ENCODE results near the gene ANKRD29.
A peak's percentile ranks its signal among the peaks of the same experiment; 100 is the strongest.

ANKRD29 gene

DNA sequence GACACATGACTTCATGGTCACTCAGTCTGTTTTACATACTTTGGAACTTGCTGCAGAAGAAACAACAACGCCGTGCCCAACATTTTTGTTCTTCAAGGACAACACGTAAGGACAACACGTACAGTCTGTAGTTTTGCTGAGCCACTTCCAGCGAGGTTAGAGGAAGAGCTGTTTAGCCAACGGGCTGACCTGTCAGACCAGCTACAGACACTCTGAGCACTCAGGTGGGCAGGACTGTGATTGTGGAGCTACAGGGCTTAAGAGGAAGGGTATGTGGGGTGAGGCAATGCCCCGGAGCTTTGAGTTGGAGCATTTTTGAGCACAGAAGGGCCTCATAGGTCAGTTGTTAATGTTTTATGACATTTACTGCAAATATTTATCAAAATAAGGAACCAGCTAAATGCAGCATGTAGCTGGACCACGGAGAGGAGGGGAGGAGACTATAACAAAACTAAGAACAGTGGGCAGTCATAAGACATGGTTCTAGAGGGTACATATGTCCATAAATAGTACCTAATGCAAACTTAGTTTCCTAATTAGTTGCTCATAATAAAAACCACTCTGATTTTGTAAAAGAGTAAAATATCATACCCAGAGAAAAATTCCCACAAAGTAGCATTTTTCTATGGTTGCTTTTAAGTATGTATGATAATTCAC lies 50.1 kb downstream of the ANKRD29 start:
- no peak for DNase-seq

- no peak for DNase-seq
Observed at GRCh38 chr18:23609390-23610023, 53.2 kb downstream of the ANKRD29 start.

- DNase-seq: no peak
Observed at GRCh38 chr18:23608211-23608610, 54.5 kb downstream of the ANKRD29 start.

DNA sequence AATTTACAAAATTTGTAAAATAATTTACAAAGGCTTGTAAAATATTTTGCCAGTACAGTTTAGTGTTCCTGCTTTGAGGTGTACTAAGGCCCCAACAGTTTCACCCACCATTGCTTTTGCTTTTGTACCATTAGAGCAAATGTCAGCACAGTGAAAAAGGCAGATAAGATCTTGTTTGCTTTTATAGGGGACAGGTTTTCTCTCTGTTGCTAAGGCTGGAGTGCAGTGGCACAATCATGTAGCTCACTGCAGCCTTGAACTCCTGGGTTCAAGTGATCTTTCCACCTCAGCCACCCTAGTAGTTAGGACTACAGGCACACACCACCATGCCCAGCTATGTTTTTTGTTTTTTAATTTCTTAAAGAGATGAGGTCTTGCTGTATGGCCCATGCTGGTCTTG lies 56.8 kb downstream of the ANKRD29 start:
- DNase-seq: no peak

GRCh38 chr18:23599809-23600208 lies 62.9 kb downstream of the ANKRD29 start:
- DNase-seq: no peak

DNA sequence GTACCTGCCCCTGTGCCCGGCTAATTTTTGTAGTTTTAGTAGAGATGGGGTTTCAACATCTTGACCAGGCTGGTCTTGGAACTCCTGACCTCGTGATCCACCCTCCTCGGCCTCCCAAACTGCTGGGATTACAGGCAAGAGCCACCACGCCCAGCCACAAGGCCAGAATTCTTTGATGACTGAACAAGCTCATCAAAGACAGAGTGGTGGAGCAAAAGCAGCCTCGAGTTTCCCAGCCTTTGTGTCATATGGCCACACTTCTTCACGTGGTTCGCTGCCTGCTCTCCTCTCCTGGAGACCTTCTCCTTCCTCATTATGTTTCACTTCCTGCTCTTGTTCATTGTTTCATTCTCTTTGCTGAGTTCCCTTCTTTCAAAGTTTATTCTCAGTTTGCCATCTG lies 66.5 kb downstream of the ANKRD29 start:
- DNase-seq: no peak

DNA sequence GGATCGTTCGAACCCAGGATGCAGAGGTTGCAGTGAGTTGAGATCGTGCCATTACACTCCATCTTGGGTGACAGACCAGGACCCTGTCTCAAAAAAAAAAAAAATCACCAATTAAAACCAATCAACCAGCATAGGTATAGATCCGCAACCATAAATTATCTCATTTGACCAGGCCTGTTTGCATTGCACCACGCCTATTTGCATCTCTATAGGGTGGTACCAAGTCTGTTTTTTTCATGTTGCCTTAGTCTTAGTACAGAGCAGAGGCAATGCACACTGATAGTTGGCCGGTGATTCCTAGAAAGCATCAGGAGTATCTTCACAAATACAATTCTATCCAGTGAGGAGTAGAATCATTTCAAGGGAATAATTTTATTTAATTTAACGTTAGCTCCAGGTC lies 67.1 kb downstream of the ANKRD29 start:
- DNase-seq: no peak

GRCh38 chr18:23593720-23594119 lies 69.0 kb downstream of the ANKRD29 start:
- DNase-seq: no peak

DNA sequence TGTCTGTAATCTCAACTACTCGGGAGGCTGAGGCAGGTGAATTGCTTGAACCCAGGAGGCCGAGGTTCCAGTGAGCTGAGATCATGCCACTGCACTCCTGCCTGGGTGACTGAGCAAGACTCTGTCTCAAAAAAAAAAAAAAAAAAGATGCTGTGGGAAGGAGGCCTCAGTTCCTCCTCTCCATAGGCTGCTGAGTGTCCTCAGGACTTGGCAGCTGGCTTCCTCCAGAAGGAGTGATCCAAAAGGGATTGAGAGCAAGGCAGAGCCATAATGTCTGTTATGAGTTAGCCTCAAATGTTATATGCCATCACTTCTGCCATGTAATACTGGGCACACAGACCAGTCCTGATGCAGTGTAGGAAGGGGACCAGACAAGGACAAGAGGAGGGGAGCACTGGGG lies 69.8 kb downstream of the ANKRD29 start:
- DNase-seq: no peak

DNA sequence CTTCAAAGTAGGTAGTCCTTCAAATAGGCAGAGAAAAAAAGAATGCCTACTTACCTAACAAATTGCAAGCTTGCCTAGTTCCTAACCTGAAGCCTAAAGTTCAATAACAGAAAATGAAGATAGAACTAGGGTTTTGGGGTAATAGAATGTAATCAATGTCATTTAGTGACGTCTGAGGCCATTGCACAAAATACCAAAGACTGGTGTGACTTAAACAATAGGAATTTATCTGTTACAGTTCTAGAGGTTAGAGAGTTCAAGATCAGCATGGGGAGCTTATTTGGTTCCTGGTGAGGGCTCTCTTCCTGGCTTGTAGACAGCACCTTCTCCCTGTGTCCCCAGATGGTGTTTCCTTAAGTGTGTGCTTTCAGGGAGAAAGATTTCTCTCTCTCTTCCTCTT lies 71.7 kb downstream of the ANKRD29 start:
- no peak for DNase-seq

DNA sequence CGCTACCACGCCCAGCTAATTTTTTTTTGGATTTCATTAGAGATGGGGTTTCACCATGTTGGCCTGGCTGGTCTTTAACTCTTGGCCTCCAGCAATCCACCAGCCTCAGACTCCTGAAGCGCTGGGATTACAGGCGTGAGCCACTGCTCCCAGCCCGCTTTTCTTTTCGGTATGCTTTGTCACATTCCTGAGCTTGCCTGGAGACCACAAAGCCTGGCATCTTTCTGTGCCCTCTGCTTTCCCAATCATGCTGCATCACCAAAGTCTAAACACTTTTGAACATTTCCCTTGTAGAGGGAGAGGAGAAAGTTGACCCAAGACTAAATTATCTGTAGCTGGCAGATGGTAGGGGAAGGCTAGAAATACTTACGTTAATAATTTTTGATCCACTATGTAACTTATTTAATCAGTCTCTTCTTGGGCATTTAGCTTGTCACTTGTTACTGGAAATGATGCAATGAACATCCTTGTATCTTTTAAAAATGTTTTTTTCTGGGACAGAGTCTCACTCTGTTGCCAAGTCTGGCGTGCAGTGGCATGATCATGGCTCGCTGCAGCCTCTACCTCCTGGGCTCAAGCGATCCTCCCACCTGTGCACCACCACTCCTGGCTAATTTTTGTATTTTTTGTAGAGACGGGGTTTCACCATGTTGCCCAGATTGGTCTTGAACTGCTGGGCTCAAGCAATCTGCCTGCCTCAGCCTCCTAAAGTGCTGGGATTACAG lies 73.7 kb downstream of the ANKRD29 start:
- DNase-seq: no peak

DNA sequence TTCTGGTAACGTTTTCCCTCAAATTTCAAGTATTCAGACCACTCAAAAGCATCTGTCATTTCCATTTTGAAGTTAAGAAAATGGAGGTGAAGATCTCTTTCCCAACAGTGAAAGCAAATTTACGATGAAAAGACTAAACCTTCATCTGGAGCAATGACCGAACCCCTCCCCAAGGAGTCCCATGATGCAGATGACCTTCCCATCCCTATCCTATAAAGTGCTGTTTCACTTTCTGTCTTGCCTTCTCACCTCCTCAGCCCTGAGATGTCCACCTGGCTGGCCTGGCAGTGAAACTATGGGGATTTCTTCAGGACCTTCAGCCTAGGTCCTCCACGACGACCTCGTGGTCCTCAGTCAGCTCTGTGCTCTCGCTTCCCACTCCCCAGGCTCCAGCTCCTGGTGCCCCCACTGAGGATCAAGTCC lies 75.5 kb downstream of the ANKRD29 start:
- DNase-seq: no peak

- DNase-seq: peak; percentile 75 to 79
Observed at GRCh38 chr18:23586249-23587196, 76.2 kb downstream of the ANKRD29 start, which contains the start of gene NPC1. Gene NPC1 (minus strand): TSS chr18:23586506. CDS start chr18:23586343, 163 bp downstream.

DNA sequence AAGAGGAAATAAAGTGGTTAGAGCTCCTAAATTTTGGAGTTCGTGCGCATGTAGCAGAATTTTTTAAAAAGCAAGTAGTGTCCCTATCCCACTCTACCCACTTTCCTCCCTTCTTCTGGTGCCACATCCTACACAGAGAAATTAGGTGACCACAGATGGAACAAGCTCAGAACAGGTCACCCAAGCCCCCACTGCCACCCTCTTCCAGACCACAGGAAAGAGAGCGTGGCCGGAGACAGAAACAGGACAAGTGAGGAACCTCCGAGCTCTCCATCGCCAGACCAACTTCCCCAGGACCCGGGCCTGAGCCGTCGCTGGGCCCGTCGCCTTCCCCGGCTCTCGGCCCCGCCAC lies 76.8 kb downstream of the ANKRD29 start:
- peak in 1 of 2 experiments; percentile 25 for DNase-seq

DNA sequence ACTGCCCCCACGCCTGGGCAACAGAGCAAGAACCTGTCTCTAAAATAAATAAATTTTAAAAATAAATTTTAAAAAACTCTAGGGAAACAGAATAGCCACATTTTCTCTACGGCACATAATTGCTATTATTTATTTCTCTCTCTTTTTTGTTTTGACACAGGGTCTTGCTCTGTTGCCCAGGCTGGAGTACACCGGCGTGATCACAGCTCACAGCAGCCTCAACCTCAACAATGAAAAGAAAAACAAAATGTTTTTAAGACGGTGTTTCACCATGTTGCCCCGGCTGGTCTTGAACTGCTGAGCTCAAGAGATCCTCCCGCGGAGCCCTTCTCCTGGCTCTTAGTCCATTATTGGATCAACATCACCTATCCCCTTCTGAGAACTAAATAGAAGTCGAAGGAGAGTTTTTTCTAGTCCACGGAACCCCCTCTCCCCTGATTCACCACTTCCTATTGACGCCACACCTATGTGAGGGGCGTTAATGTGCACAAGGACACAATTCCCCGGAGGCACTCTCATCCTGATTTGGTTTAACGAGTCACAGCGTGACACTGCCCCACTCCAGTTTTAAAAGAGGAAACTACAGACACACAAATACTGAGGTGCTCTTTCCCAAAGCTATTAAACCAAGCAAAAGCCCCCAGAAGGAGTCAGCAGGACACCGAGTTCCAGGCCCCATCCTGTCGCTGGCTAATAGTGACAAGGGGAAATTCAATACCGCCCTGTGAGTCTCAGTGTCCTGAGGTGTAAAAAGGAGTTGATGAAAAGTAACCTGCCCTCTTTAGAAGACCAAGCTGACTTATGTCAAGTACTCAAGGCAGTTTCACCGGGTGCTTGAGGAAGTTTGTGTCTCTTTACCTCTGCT lies 77.5 kb downstream of the ANKRD29 start:
- peak in 1 of 2 experiments; percentile 26 for DNase-seq

GRCh38 chr18:23584019-23584983 lies 78.4 kb downstream of the ANKRD29 start:
- no peak for DNase-seq

DNA sequence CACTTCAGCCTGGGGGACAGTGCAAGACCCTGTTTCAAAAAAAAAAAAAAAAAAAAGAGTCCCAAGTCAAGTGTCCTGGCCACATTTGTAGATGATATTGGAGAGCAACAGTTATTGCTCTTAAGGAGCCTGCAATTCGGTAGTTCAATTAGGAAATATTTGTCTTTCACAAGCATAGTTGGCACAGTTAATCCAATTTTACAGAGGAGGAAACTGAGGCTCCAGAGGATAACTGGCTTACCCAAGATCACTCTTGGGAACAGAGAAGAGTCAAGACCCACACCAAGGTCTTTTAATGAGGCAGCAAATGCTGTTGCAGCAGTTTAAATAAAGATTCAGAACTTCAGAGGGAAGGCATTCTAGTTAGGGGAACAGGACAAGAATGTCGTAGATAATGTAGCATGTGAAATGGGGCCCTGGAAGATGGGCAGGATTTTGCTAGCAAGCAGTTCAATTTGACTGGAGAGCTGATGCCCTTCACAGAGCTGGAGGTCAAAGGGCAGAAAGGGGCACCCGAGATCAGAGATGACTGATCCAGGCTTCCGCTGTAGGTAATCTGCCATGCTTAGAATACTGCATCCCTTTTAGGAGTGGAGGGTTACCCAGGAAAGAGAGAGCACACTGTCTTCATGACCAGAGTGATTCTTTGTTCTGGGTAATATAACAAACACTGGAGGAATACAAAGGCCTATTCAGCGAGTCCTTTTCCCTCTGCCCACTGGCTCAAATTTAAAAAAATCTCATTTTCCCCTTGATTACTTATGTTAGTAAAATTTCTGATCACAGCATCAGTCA lies 79.4 kb downstream of the ANKRD29 start:
- DNase-seq: no peak

DNA sequence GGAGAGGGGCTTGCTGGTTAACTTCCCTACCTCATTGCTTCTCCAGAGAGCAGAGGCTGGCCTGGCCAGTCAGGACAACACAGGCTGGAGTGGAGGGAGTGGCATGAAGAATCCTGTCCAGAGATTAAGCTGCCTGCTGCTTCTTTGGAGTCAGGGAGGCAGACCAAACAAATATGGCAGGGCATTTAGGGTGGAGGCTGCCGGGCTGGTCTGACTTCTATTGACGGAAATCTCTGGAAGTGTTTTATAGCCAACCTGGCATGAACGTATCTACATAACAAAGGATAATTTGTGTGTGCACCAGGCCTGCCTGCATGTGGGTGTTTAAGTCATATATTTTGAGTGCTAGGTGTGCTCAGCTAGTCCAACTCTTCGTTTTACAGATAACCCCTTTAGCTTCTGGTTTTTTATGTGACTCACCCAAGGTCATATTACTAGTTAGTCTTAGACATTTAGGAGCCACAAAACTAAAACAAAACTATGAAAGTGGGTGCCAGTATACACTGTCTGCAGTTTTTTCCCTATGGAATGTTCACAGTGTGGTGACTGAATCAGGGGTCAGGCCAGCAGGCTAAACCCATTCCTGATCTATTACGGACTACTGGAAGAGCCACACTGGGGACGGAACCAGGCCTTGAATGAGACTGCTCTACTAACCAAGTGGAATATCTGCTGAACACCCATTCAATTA lies 81.9 kb downstream of the ANKRD29 start:
- DNase-seq: no peak
